Right lobe of liver (tissue), 6 donors: Measurements from ENCODE around the gene USO1. TPM values are rescaled to one million over a fixed set of nuclear protein-coding genes. Genes with fewer than 3 reads are reported as not detected.
A peak's percentile ranks its signal among the peaks of the same experiment; 100 is the strongest.

Experiments
- ATAC-seq, 4 donors: fragments of 200-7000 bp; cut with Tn5 transposase; one replicate each; pipeline ENCODE4 v1.9.1; 2020; ENCODE audit warnings: mild to moderate bottlenecking in 4 of 4, moderate library complexity in 4 of 4
- DNase-seq, 3 donors: peaks; one replicate each; pipeline ENCODE4 v3.0.0-alpha.2; 2020
- H3K27ac ChIP-seq, 3 donors: fragments of 200-600 bp; one replicate each; pipeline ENCODE4 v1.8.0; 2022
- H3K27me3 ChIP-seq, 2 donors: fragments of 200-600 bp; one replicate each; pipeline ENCODE4 v1.8.0; 2022
- H3K36me3 ChIP-seq, 4 donors: fragments of 200-600 bp; sonication (generic) in 1 of 4; one replicate each; pipeline versions ENCODE4 v1.5.1 to v1.8.0; 2017 to 2022; ENCODE audit warnings: control low read depth in 1 of 4
- H3K4me1 ChIP-seq, 4 donors: fragments of 200-600 bp; sonication (generic) in 1 of 4; one replicate each; pipeline versions ENCODE4 v1.5.1 to v1.8.0; 2017 to 2022; ENCODE audit warnings: control low read depth in 1 of 4
- H3K4me3 ChIP-seq, 3 donors: fragments of 200-600 bp; one replicate each; pipeline ENCODE4 v1.8.0; 2022
- H3K9me3 ChIP-seq, 4 donors: fragments of 200-600 bp; sonication (generic) in 1 of 4; one replicate each; pipeline versions ENCODE4 v1.5.1 to v1.8.0; 2017 to 2022; ENCODE audit warnings: control low read depth in 1 of 4
- POLR2A ChIP-seq: fragments of 450-650 bp; IDR thresholded peaks from one replicate; pipeline ENCODE4 v1.6.1; 2017; ENCODE audit warnings: antibody characterized with exemption, mild to moderate bottlenecking
- WGBS: methylation state at CpG from one replicate; pipeline ENCODE4 v1.1.6; 2018; ENCODE audit warnings: low coverage, low lambda C conversion rate; ENCODE audit not compliant: insufficient coverage; ENCODE audit errors: missing lambda C conversion rate; 5-methylcytosine and 5-hydroxymethylcytosine counted together
- intact Hi-C, 2 donors: fragments of 100-400 bp; cut with DNase I; formaldehyde crosslinking; loops; one replicate each; pipeline versions ENCODE4 v1.11.2 to v1.14.1; 2022
- total RNA-seq, 6 experiments: library from RNA; depleted of rRNA in 2 of 6; stranded (reverse); fragments of >200 nt in 2 of 6; fragmentation: NEBNext Ultra II Directional in 3 of 6; extraction: Animal tissue kit (Norgen Biotek cat#: 25700) in 3 of 6; gene quantifications; one replicate each; pipeline versions ENCODE4 v1.1.0 to v1.2.4, GENCODE V29; 2016 to 2023
- TF ChIP-seq, protein P1 (sequence below), 4 donors: fragments of 200-600 bp in 3 of 4; fragments of 450-650 bp in 1 of 4; IDR thresholded peaks; one replicate each; pipeline versions ENCODE4 v1.5.1 to v1.8.0; 2016 to 2022; ENCODE audit warnings: antibody characterized with exemption in 4 of 4, mild to moderate bottlenecking in 2 of 4
- donor health status: DM: no; HTN: yes; CAD: no.
- donor health status: DM: no; HTN: no; CAD: no.
- donor health status: DM: no; HTN: no; CAD: no.
- donor health status: DM: no; HTN: yes; CAD: no.
- donor health status: DM: no; HTN: yes; CAD: no.

The USO1 gene
- total RNA-seq, 6 experiments from 2014 or later = 43.7 to 64.0 (median 49.4) TPM

DNA sequence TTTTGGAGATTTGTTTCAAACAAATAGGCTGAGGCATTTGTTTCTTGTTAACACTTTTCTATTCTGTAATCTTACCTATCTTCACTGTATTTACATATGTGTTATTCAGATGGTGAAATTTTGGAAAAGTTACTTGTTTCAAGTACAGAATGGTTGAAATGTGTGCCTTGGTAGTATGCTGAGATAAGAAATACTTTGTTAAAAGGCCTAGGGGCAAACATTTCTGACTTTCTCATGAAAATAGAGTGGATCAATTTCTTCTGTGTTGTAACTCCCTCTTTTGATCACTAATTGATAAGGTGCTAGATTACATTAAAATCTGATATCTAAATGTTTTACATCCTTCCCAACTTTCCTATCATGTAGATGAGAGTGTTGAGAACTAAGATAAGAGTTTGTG lies 18.1 kb downstream of the USO1 start:
- Histone ChIP-seq H3K4me3 (no peak overlapping the region), H3K9me3 (no peaks in the 10 kb centered on the region), H3K27me3 (no peaks in the 10 kb centered on the region), H3K36me3 (no peaks in the 10 kb centered on the region), H3K27ac (no peak overlapping the region), H3K4me1 (peaks cover 0 to 9% (median 0%) of the 10 kb centered on the region in 4 donors)
- TF ChIP-seq, protein P1, sequence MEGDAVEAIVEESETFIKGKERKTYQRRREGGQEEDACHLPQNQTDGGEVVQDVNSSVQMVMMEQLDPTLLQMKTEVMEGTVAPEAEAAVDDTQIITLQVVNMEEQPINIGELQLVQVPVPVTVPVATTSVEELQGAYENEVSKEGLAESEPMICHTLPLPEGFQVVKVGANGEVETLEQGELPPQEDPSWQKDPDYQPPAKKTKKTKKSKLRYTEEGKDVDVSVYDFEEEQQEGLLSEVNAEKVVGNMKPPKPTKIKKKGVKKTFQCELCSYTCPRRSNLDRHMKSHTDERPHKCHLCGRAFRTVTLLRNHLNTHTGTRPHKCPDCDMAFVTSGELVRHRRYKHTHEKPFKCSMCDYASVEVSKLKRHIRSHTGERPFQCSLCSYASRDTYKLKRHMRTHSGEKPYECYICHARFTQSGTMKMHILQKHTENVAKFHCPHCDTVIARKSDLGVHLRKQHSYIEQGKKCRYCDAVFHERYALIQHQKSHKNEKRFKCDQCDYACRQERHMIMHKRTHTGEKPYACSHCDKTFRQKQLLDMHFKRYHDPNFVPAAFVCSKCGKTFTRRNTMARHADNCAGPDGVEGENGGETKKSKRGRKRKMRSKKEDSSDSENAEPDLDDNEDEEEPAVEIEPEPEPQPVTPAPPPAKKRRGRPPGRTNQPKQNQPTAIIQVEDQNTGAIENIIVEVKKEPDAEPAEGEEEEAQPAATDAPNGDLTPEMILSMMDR (IDR thresholded peaks at IDR 0.05) = no peak
- no peak for TF ChIP-seq POLR2A
- intact Hi-C loops = no loop called here
- ATAC-seq = no peak
- DNase-seq = no peak

DNA sequence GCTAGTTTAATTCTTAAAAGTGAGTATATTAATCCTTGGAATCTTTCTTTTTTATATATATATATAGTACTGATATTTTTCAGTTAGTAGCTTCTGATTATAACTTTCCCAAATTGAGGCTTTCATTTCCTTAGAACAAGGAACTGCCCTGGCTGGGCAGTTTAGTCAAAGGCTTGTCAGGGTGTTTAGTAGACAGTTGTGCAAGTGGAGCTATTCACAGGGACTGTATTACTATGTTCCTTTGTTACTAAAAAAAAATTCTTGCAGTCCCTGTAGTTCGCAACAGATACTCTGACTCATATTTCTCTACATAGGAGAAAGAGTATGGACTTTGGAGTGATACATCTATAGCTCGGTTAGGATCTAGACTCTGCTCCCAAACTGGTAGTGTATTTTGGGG lies 20.8 kb downstream of the USO1 start:
- Histone ChIP-seq H3K4me3 (no peak overlapping the region), H3K9me3 (no peaks in the 10 kb centered on the region), H3K4me1 (peaks cover 0 to 9% (median 0%) of the 10 kb centered on the region in 4 donors), H3K36me3 (no peaks in the 10 kb centered on the region), H3K27me3 (no peaks in the 10 kb centered on the region), H3K27ac (no peak overlapping the region)
- ATAC-seq = peak; percentile 26 to 74 (median 37)
- DNase-seq = no peak
- WGBS = 64% methylated on average over 2 of the region's 2 CpGs
- TF ChIP-seq, protein P1 (IDR thresholded peaks at IDR 0.05) = no peak
- TF ChIP-seq POLR2A = no peak
- intact Hi-C loops = no loop called here

DNA sequence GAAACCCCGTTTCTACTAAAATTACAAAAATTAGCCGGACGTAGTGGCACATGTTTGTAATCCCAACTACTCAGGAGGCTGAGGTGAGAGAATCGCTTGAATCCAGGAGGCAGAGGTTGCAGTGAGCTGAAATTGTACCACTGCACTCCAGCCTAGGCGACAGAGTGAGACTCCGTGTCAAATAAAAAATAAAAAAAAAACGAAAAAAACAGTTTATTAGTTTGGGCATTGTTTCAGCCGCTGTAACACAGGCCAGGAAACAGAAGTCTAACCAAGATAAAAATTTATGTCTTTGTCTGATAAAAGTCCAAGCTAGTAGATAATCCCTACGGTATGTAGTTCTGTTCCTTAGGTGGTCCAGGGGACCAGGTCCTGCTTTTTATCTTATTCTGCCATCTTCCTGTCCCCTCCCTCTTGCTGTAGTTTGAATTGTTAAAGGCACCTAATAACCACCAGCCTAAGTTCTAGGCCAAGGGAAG lies 21.4 kb downstream of the USO1 start:
- intact Hi-C loops = no loop called here
- H3K27ac ChIP-seq = no peak overlapping the region
- H3K4me3 ChIP-seq = no peak overlapping the region
- no peaks in the 10 kb centered on the region for H3K36me3 ChIP-seq
- DNase-seq = no peak
- 58% methylated on average over 9 of the region's 9 CpGs for WGBS
- peaks cover 0 to 9% (median 0%) of the 10 kb centered on the region in 4 donors for H3K4me1 ChIP-seq
- H3K27me3 ChIP-seq = no peaks in the 10 kb centered on the region
- no peak for ATAC-seq
- TF ChIP-seq, protein P1 (IDR thresholded peaks at IDR 0.05) = no peak
- TF ChIP-seq POLR2A = no peak
- no peaks in the 10 kb centered on the region for H3K9me3 ChIP-seq

DNA sequence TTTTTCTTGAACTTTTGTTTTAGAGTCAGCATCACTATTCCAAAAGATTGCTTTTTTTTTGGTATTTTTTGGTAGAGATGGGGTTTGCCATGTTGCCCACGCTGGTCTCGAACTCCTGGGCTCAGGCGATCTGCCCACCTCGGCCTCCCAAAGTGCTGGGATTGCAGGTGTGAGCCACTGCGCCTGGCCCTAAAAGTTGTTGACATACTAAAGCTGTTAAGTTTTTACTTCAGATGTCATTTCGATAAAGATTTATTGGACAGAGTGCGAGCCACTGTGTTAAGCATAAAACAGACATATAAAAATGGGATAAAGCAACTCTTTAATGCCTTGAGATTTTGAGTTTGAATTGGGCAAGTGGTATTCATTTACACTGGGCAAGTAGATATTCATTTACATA lies 28.3 kb downstream of the USO1 start:
- intact Hi-C loops = no loop called here
- no peak overlapping the region for H3K4me3 ChIP-seq
- H3K27ac ChIP-seq = no peak overlapping the region
- 98% methylated on average over 7 of the region's 7 CpGs for WGBS
- TF ChIP-seq POLR2A = no peak
- TF ChIP-seq, protein P1 (IDR thresholded peaks at IDR 0.05) = no peak
- no peaks in the 10 kb centered on the region for H3K4me1 ChIP-seq
- H3K36me3 ChIP-seq = peaks cover 0 to 32% (median 16%) of the 10 kb centered on the region in 4 donors
- DNase-seq (no peak), ATAC-seq (no peak)
- no peaks in the 10 kb centered on the region for H3K27me3 ChIP-seq
- H3K9me3 ChIP-seq = no peaks in the 10 kb centered on the region

DNA sequence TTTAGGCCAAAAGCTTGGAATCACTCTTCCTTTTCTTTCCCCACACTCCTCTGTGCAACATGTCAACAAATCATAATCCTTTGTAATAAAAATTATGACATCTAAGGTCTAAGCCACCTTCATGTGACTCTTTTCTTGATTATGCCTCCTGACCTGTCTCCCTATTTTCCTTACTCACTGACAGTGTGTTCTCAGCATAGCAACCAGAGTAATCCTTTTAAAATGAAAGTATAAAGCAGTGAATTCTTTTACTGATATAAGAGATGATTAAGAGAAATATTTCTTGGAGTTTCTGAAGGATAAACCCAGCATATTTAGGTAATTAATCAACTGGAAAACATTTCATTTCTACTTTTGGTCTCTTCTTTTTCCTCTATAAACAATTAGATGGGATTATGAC lies 44.7 kb downstream of the USO1 start:
- TF ChIP-seq, protein P1 (IDR thresholded peaks at IDR 0.05) = no peak
- peaks cover 0 to 23% (median 10%) of the 10 kb centered on the region in 4 donors for H3K36me3 ChIP-seq
- ATAC-seq (no peak), DNase-seq (no peak)
- no peaks in the 10 kb centered on the region for H3K27me3 ChIP-seq
- H3K4me1 ChIP-seq = no peaks in the 10 kb centered on the region
- no peak overlapping the region for H3K4me3 ChIP-seq
- no peaks in the 10 kb centered on the region for H3K9me3 ChIP-seq
- intact Hi-C loops = no loop called here
- no peak overlapping the region for H3K27ac ChIP-seq
